Neutrophil (primary cell): ENCODE results near the gene HEMK1.
A peak's percentile ranks its signal among the peaks of the same experiment; 100 is the strongest.

Source experiments
- H3K27ac ChIP-seq: fragments of 200-600 bp; sonication (generic); 2 replicates; pipeline ENCODE4 v1.5.1; 2016; ENCODE audit warnings: mild to moderate bottlenecking, moderate library complexity
- H3K27me3 ChIP-seq: fragments of 200-600 bp; sonication (generic); 2 replicates; pipeline ENCODE4 v1.6.0; 2016; ENCODE audit warnings: mild to moderate bottlenecking
- H3K36me3 ChIP-seq: fragments of 200-600 bp; sonication (generic); 2 replicates; pipeline ENCODE4 v1.5.1; 2017
- H3K4me1 ChIP-seq, 2 experiments: fragments of 200-600 bp in 1 of 2; sonication (generic) in 1 of 2; 1 replicate in 1 of 2; 2 replicates in 1 of 2; pipeline versions ENCODE4 v1.5.1 to v1.6.1; 2013 to 2016; ENCODE audit warnings: low read depth in 1 of 2, low read length in 1 of 2, mild to moderate bottlenecking in 1 of 2, moderate library complexity in 1 of 2; ENCODE audit not compliant: control insufficient read depth in 1 of 2, insufficient read depth in 1 of 2
- H3K4me3 ChIP-seq, 2 experiments: fragments of 200-600 bp in 1 of 2; sonication (generic) in 1 of 2; 1 replicate in 1 of 2; 2 replicates in 1 of 2; pipeline ENCODE4 v1.5.1; 2013 to 2016; ENCODE audit warnings: low read depth in 1 of 2, low read length in 1 of 2, mild to moderate bottlenecking in 1 of 2, moderate library complexity in 1 of 2
- H3K9me3 ChIP-seq: fragments of 200-600 bp; sonication (generic); 2 replicates; pipeline ENCODE4 v1.5.1; 2016
- CTCF ChIP-seq: fragments of 200-600 bp; sonication (generic); IDR thresholded peaks from 2 replicates; pipeline ENCODE4 v1.5.1; 2016; ENCODE audit warnings: antibody characterized with exemption

The HEMK1 gene

DNA sequence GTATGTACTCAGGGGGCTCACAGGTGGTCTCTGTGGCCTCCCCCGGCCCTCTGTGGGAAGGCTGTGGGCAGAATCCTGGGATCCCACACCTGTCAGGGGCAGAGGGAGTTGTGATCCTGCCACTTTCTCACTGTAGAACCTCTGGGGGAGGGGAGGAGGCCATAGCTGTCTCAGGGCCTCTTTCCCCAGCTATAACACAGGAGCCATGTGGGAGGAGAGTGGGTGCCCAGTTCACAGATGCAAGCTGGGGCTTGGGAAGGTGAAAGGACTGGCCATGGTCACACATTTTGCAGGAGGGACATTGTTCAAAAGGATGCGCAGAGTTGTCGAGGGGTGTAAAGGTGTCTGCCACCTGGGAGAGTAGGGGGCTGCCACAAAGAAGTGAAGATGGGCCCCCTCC lies 59.3 kb downstream of the HEMK1 start:
- peaks cover 7% of the 10 kb centered on the region for H3K36me3 ChIP-seq
- TF ChIP-seq CTCF = no peak
- H3K27me3 ChIP-seq = no peaks in the 10 kb centered on the region
- peaks cover 97 to 100% of the 10 kb centered on the region in 2 experiments for H3K4me1 ChIP-seq
- no peak overlapping the region for H3K4me3 ChIP-seq
- H3K27ac ChIP-seq = peak overlapping the region; percentile 87
- no peaks in the 10 kb centered on the region for H3K9me3 ChIP-seq

DNA sequence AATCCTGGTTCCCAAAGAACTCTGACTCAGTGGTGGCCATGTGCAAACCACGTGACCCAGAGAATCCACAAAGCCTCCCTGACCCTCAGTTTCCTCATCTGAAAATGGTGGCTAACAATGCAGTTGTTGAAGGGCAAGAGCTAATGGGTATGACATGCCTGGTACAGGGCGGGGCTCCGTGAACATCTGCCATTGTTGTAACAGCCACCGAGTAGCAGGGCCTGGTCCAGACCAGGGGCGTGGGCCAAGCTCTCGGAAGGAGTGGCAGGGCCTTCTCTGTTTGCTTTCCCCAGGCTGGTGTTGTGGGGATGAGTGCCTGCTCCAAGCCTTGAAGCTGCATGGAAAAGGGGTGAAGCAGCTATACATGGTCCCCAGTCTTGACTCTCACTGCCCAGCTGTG lies 61.1 kb downstream of the HEMK1 start:
- TF ChIP-seq CTCF = no peak
- H3K27ac ChIP-seq = peak overlapping the region; percentile 87
- H3K27me3 ChIP-seq = no peaks in the 10 kb centered on the region
- H3K4me1 ChIP-seq = peaks cover 93 to 96% of the 10 kb centered on the region in 2 experiments
- no peak overlapping the region for H3K4me3 ChIP-seq
- H3K36me3 ChIP-seq = peaks cover 12% of the 10 kb centered on the region
- H3K9me3 ChIP-seq = no peaks in the 10 kb centered on the region

GRCh38 chr3:50630877-50631276 lies 61.6 kb downstream of the HEMK1 start:
- Histone ChIP-seq H3K27me3 (no peaks in the 10 kb centered on the region), H3K4me3 (no peak overlapping the region), H3K27ac (peak overlapping the region; percentile 87), H3K9me3 (no peaks in the 10 kb centered on the region), H3K4me1 (peaks cover 88 to 91% of the 10 kb centered on the region in 2 experiments), H3K36me3 (peaks cover 12% of the 10 kb centered on the region)
- TF ChIP-seq CTCF = no peak

DNA sequence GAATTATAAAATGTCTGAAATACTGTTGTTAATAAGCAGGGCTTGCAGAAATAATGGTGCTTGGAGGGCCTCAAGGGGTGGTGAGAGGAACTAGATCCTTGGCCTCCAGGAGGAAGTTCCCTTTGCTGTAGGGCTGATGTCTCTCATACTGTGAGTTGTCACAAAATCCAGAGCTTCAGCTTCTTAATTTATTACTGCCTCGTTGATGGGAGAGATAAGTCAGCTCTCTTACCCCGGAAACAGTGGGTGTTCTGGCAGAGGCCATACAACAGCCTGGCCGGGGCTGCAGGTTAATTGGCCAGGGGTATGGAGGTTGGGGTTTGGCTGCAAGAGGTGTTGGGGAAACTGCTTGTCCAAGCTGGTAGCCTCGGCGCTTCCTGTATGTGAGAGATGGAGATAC lies 63.1 kb downstream of the HEMK1 start:
- TF ChIP-seq CTCF = peak; percentile 32
- no peaks in the 10 kb centered on the region for H3K27me3 ChIP-seq
- H3K9me3 ChIP-seq = no peaks in the 10 kb centered on the region
- H3K36me3 ChIP-seq = peaks cover 12% of the 10 kb centered on the region
- peak overlapping the region; percentile 87 for H3K27ac ChIP-seq
- peak overlapping the region; percentile 13 to 23 for H3K4me3 ChIP-seq
- peaks cover 84 to 88% of the 10 kb centered on the region in 2 experiments for H3K4me1 ChIP-seq

GRCh38 chr3:50633230-50633790 lies 64.0 kb downstream of the HEMK1 start:
- TF ChIP-seq CTCF = no peak
- peak overlapping the region; percentile 87 for H3K27ac ChIP-seq

GRCh38 chr3:50635066-50635465 lies 65.7 kb downstream of the HEMK1 start:
- Histone ChIP-seq H3K4me3 (no peak overlapping the region), H3K9me3 (no peaks in the 10 kb centered on the region), H3K4me1 (peaks cover 71 to 78% of the 10 kb centered on the region in 2 experiments), H3K27ac (peak overlapping the region; percentile 60), H3K27me3 (no peaks in the 10 kb centered on the region), H3K36me3 (peaks cover 23% of the 10 kb centered on the region)
- no peak for TF ChIP-seq CTCF

More at GRCh38 chr3:50633230-50633790, 64.0 kb downstream of the HEMK1 start:
- peak overlapping the region in 1 of 2 experiments; percentile 23 for H3K4me3 ChIP-seq
- no peaks in the 10 kb centered on the region for H3K27me3 ChIP-seq
- H3K36me3 ChIP-seq = peaks cover 6% of the 10 kb centered on the region
- H3K9me3 ChIP-seq = no peaks in the 10 kb centered on the region
- H3K4me1 ChIP-seq = peaks cover 84 to 87% of the 10 kb centered on the region in 2 experiments
